GM20000 (cell line): ENCODE results near the gene CXCL8.

Experiments
- DNase-seq: peaks from one replicate; pipeline ENCODE4 v3.0.0; 2012; ENCODE audit warnings: low spot score
- CTCF ChIP-seq: IDR thresholded peaks from 2 replicates; pipeline ENCODE4 v1.5.1; 2012; ENCODE audit warnings: mild to moderate bottlenecking, control low read depth; ENCODE audit errors: extremely low read depth, missing control alignments

CXCL8 gene

GRCh38 chr4:73744203-73744602, 3.8 kb downstream of the CXCL8 start:
- no peak for TF ChIP-seq CTCF
- no peak for DNase-seq

DNA sequence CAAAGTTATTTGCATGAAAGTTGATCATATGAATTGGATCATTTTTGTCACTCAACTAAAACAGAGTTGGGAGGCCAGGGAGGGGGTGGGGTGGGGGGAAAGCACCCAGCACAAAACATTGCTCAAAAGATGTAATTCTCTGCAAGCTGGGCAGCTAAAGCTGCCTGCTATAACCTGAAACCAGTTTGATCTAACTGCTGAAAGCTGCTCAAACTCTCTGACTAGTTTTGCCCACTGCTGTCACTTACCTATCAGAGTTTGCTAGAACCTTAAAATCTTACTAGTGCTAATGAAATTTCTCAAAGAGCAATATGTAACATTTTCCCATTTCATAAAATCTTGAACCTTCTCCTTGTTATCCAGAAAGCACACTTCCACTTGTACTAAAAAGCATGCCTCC, 10.4 kb downstream of the CXCL8 start:
- no peak for DNase-seq
- TF ChIP-seq CTCF: no peak

DNA sequence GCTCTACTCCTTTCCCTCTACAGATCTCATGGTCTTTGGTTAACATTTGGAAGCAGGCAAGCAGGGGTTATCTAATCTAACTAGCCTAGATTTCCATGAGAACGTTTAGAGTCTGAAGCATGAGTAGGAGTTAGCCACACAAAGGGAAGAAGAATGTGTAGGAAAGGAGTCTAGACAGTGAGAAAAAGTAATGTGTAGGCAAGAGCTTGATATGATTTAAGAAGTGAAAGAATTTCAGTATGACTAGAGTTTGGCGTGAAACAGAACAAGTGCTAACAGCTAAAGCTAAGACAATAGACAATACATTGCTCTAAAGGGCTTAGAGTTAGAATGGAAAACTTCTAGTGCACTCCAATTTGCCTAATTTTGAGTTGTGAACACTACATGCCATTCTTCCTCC, 10.8 kb downstream of the CXCL8 start:
- no peak for DNase-seq
- TF ChIP-seq CTCF: no peak

GRCh38 chr4:73751830-73752229, 11.5 kb downstream of the CXCL8 start:
- TF ChIP-seq CTCF: no peak
- DNase-seq: no peak

DNA sequence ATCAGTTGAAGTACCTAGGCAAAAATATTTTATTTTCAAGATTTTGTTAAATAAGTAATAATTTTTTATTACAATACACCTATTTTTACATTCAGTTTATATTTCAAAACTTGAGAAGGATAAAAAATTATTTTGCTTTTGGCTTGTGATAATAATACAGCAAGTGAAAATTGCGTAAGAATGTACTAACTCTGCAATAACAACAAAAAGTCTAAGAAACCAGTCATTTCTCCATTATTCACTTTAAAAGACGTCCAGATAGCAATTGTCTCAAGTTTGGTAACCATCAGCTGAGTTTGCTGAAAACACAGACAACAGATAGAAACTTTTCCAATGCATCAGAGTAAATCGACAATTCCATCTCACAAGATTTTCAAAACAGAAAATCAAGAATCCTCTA, 12.1 kb downstream of the CXCL8 start:
- no peak for TF ChIP-seq CTCF
- no peak for DNase-seq

GRCh38 chr4:73753215-73753614, 12.8 kb downstream of the CXCL8 start:
- no peak for DNase-seq

DNA sequence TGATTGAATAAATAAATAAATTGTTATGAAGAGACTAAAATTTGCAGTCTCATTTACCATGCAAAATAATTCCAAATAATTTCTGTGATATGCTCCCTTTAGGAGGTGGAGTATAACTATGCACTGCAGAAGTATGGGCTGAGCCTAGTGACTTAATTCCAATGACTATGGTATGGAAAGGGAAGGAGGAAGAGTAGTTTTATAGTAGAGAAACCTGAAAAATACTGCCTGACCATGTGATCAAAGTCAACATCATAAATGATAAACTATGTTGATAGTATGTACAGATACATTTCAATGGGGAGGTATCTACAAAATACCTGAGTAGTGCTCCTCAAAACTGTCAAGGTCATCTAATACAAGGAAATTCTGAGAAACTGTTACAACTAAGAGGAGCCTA, 14.6 kb downstream of the CXCL8 start:
- TF ChIP-seq CTCF: no peak
- DNase-seq: no peak

More at GRCh38 chr4:73753215-73753614, 12.8 kb downstream of the CXCL8 start:
- no peak for TF ChIP-seq CTCF
